ENCODE data around the gene KRT28. TPM values are rescaled to one million over a fixed set of nuclear protein-coding genes. Genes with fewer than 3 reads are reported as not detected.

KRT28 gene
- total RNA-seq, 2 donors from 2014 or later = not detected

GRCh38 chr17:40777459-40777858 is 22.3 kb downstream of the KRT28 start:
- Mint-ChIP-seq H3K4me3 (no peak overlapping the region), H3K27me3 (ENCODE audit: insufficient read depth) (peaks cover 38% of the 10 kb centered on the region), H3K27ac (no peak overlapping the region), H3K4me1 (no peaks in the 10 kb centered on the region), H3K36me3 (ENCODE audit: low read depth) (no peaks in the 10 kb centered on the region), H3K9me3 (peaks cover 4% of the 10 kb centered on the region)
- WGBS, 2 experiments (ENCODE audit: insufficient coverage in 1 of 2, insufficient read length in 1 of 2) = 82 to 94% methylated on average over 3 to 7 of the region's 7 CpGs
- TF ChIP-seq, protein P1, sequence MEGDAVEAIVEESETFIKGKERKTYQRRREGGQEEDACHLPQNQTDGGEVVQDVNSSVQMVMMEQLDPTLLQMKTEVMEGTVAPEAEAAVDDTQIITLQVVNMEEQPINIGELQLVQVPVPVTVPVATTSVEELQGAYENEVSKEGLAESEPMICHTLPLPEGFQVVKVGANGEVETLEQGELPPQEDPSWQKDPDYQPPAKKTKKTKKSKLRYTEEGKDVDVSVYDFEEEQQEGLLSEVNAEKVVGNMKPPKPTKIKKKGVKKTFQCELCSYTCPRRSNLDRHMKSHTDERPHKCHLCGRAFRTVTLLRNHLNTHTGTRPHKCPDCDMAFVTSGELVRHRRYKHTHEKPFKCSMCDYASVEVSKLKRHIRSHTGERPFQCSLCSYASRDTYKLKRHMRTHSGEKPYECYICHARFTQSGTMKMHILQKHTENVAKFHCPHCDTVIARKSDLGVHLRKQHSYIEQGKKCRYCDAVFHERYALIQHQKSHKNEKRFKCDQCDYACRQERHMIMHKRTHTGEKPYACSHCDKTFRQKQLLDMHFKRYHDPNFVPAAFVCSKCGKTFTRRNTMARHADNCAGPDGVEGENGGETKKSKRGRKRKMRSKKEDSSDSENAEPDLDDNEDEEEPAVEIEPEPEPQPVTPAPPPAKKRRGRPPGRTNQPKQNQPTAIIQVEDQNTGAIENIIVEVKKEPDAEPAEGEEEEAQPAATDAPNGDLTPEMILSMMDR (conservative IDR thresholded peaks at IDR 0.05) = no peak
- Histone ChIP-seq H3K27ac (ENCODE audit: low read depth, low read length) (no peak overlapping the region), H3K9me3 (ENCODE audit: control insufficient read depth, low read length) (no peaks in the 10 kb centered on the region), H3K4me1 (ENCODE audit: control insufficient read depth, insufficient read depth, low read length) (no peaks in the 10 kb centered on the region), H3K9ac (ENCODE audit: extremely low read depth, low read length, poor library complexity, severe bottlenecking) (no peak overlapping the region), H3K36me3 (ENCODE audit: control insufficient read depth, insufficient read depth, low read length) (no peaks in the 10 kb centered on the region), H3K27me3 (ENCODE audit: control insufficient read depth, insufficient read depth, low read length, poor library complexity, severe bottlenecking) (peaks cover 8% of the 10 kb centered on the region), H3K4me3 (ENCODE audit: low read length) (no peak overlapping the region)
- DNase-seq = no peak

DNA sequence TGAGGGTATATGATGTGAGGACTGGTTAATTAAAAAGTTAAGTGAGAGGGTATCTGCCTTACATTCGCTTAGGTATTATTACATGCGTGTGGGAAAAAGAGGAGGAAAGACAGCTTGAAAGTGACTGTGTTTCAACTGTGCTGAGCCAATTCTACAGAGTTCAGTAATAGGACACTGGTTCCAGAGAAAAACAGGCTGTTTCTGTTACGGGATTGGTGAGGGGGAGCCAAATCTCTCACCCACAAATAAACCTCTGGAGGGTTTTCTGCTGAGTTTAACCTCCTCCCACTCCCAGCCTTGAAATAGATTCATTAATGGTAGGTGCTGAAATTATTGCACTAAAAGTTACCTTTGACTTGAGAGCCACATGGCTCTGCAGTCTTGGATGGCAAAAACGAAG is 23.8 kb downstream of the KRT28 start:
- Histone ChIP-seq H3K36me3 (ENCODE audit: control insufficient read depth, insufficient read depth, low read length) (no peaks in the 10 kb centered on the region), H3K27me3 (ENCODE audit: control insufficient read depth, insufficient read depth, low read length, poor library complexity, severe bottlenecking) (peaks cover 8% of the 10 kb centered on the region), H3K27ac (ENCODE audit: low read depth, low read length) (no peak overlapping the region), H3K9me3 (ENCODE audit: control insufficient read depth, low read length) (no peaks in the 10 kb centered on the region), H3K4me1 (ENCODE audit: control insufficient read depth, insufficient read depth, low read length) (no peaks in the 10 kb centered on the region), H3K4me3 (ENCODE audit: low read length) (no peak overlapping the region), H3K9ac (ENCODE audit: extremely low read depth, low read length, poor library complexity, severe bottlenecking) (no peak overlapping the region)
- Mint-ChIP-seq H3K4me3 (no peak overlapping the region), H3K4me1 (no peaks in the 10 kb centered on the region), H3K27ac (no peak overlapping the region), H3K9me3 (peaks cover 4% of the 10 kb centered on the region), H3K27me3 (ENCODE audit: insufficient read depth) (peaks cover 40% of the 10 kb centered on the region), H3K36me3 (ENCODE audit: low read depth) (no peaks in the 10 kb centered on the region)
- no peak for DNase-seq
- 96 to 99% methylated on average over 4 of the region's 4 CpGs for WGBS, 2 experiments (ENCODE audit: insufficient coverage in 1 of 2, insufficient read length in 1 of 2)
- TF ChIP-seq, protein P1 (conservative IDR thresholded peaks at IDR 0.05) = no peak

DNA sequence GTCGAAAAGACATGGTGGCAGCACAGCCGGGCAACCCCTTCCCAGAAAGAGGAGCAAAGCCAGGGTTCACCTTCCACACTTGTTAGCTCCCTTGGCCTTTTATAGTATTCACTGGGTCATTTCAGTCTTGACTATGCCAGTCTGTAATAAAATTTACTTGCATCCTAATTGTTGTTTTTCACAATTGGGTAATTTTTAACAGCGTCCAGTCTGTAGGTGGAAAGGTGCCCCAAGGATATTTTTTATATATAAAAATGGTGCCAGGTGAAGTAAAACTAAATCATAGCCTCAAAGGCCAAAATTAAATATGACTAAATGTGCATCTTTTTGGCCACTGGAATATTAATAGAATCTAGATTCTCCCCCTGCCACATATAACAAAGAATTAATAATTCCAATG is 27.7 kb downstream of the KRT28 start, which contains the start of gene KRT26:
Gene KRT26, minus strand, starts transcription at position 101 of the 400 bp plus-strand sequence. Its CDS starts 88 bp downstream, at position 13.
- peaks cover 14% of the 10 kb centered on the region for H3K27me3 Mint-ChIP-seq (ENCODE audit: insufficient read depth)

More for the DNA sequence above, 27.7 kb downstream of the KRT28 start, which contains the start of gene KRT26:
- no peaks in the 10 kb centered on the region for H3K9me3 Mint-ChIP-seq
- no peak within 1 kb of the TSS for H3K27ac ChIP-seq (ENCODE audit: low read depth, low read length)
- peaks cover 4% of the 10 kb centered on the region for H3K4me1 Mint-ChIP-seq
- TF ChIP-seq, protein P1 (conservative IDR thresholded peaks at IDR 0.05) = no peak
- H3K9ac ChIP-seq (ENCODE audit: extremely low read depth, low read length, poor library complexity, severe bottlenecking) = no peak within 1 kb of the TSS
- H3K36me3 Mint-ChIP-seq (ENCODE audit: low read depth) = no peaks in the 10 kb centered on the region
- H3K27ac Mint-ChIP-seq = no peak within 1 kb of the TSS
- 89% methylated on average over 3 of the region's 3 CpGs; no CpG with 5 or more reads in 1 of the 2 experiments for WGBS, 2 experiments (ENCODE audit: insufficient coverage in 1 of 2, insufficient read length in 1 of 2)
- DNase-seq = no peak
- H3K9me3 ChIP-seq (ENCODE audit: control insufficient read depth, low read length) = no peaks in the 10 kb centered on the region
- H3K4me1 ChIP-seq (ENCODE audit: control insufficient read depth, insufficient read depth, low read length) = no peaks in the 10 kb centered on the region
- H3K36me3 ChIP-seq (ENCODE audit: control insufficient read depth, insufficient read depth, low read length) = no peaks in the 10 kb centered on the region
- H3K27me3 ChIP-seq (ENCODE audit: control insufficient read depth, insufficient read depth, low read length, poor library complexity, severe bottlenecking) = no peaks in the 10 kb centered on the region
- no peak within 1 kb of the TSS for H3K4me3 Mint-ChIP-seq
- H3K4me3 ChIP-seq (ENCODE audit: low read length) = no peak within 1 kb of the TSS

All from endodermal cell (in vitro differentiated cells).